NCI-H2171 (cell line): ENCODE results near the gene BAIAP3.
"Not testable (repeated sequence)": the region's sequence is repeated elsewhere in the genome, so short reads cannot be mapped to it uniquely, and the experiment has no call there.

Source experiments
- DNase-seq: peaks from one replicate; lab custom pipeline; 2025; lab: John Stamatoyannopoulos, UW

The BAIAP3 gene, protein sequence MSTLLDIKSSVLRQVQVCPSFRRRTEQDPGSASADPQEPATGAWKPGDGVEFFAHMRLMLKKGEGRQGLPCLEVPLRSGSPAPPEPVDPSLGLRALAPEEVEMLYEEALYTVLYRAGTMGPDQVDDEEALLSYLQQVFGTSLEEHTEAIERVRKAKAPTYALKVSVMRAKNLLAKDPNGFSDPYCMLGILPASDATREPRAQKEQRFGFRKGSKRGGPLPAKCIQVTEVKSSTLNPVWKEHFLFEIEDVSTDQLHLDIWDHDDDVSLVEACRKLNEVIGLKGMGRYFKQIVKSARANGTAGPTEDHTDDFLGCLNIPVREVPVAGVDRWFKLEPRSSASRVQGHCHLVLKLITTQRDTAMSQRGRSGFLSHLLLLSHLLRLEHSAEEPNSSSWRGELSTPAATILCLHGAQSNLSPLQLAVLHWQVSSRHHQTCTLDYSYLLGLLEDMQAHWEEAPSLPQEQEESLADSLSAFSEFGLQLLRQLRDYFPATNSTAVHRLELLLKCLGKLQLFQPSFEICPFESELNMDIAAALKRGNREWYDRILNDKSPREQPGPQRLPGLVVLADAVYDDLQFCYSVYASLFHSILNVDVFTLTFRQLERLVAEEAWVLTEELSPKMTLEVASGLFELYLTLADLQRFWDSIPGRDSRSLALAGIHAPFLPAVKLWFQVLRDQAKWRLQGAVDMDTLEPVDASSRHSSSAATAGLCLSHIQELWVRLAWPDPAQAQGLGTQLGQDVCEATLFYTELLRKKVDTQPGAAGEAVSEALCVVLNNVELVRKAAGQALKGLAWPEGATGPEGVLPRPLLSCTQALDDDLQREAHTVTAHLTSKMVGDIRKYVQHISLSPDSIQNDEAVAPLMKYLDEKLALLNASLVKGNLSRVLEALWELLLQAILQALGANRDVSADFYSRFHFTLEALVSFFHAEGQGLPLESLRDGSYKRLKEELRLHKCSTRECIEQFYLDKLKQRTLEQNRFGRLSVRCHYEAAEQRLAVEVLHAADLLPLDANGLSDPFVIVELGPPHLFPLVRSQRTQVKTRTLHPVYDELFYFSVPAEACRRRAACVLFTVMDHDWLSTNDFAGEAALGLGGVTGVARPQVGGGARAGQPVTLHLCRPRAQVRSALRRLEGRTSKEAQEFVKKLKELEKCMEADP

DNA sequence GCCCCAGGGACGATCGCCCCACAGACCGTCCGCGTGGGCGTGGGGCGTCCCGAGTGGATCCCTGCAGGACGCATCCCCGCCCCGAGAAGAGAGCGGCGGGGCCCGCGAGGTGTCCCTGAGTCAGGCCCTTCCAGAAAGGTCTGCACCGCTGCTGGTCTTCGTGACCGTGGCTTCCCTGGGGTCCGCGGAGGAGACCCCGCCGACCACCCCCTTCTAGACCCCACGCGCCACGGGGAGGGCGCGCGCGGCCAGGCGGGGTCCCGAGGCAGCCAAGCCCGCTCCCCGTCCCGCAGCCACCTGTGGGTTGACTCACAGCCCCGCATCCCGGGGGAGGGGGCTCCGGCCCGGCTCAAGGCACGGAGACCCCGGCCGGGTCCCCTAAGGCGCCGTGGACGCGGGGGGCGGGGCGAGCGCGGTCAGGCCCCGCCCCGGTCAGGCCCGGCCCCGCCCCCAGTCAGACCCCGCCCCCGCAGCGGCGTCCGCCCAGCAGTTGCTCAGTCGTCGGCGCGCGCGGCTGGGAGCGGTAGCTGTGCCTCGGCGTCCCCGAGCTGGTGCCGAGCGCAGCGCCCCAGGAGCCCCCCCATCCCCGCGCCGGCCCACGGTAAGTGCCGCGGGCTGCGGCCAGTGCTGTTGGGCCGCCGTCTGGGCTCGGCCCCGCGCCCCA lies at the start of gene BAIAP3:
TSS of gene BAIAP3 (plus strand) at position 497 of the 664 bp plus-strand sequence. CDS start 4,905 bp downstream, outside the sequence.
- peak; percentile 15 for DNase-seq

DNA sequence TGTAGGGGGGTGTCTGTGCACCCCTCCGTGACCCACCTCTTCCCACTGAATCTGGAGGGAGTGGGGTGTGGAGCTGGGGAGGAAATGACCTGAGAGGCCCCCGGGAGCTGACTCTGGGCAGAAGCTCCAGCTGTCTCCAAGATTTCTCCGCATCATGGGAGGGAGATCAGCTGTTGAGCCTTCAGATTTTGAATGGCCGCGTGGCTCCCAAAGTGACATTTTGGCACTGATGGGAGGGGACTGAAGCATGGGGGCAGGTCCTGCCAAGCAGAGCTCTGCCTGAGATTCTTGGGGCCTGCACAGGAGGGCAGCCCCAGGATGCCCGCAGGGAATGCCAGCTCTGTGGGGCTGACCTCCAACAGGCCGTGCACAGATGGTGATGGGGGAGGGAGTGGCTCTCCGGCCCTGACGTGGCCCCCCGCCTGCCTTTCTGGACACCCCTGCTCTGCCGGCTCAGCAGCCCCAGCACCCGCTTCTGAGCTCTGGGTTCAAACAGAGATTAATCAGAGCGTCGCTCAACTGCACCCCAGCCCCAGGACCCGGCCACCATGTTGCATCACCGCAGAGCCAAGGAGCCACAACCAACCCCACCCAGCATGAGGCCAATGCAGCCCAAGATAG lies 49.3 kb upstream of the BAIAP3 start:
- DNase-seq: no peak

DNA sequence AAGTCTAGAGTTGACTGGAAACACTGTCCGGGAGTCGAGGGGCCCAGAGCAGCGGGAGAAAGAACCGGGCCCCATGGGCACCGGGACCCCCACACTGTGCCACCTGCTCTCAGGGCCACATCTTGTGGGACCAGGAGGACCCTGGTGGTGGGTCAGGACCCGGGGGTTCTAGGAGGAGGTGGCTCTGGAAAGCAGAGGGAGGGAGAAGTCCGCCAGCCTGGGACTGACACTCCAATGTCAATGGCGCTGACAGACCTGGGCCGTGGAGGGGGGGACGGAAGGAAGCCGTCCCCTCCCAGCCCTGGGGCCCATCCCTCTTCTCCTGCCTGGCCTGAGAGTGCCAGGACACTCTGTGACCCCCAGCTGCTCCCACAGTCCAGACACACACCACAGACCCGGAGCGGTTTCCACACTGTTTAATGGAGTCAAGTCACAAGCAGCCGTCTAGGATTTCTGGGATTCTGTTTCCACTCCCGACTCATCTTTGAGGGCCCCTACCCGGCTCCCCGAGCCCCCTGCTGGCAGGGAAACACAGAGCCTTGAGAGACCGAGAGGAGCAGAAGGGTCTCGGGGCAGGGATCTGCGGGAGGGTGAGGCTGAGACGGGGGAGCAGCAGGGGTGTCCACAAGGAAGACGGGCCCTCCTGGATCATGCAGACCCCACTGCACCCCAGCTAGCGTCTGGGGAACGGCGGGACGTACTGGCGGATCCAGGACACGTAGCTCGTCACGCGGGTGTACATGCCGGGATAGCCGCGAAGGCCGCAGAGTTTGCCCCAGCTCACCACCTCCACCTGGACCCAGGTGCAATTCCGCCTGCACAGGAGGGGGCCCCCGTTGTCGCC lies 47.6 kb upstream of the BAIAP3 start:
- no peak for DNase-seq

DNA sequence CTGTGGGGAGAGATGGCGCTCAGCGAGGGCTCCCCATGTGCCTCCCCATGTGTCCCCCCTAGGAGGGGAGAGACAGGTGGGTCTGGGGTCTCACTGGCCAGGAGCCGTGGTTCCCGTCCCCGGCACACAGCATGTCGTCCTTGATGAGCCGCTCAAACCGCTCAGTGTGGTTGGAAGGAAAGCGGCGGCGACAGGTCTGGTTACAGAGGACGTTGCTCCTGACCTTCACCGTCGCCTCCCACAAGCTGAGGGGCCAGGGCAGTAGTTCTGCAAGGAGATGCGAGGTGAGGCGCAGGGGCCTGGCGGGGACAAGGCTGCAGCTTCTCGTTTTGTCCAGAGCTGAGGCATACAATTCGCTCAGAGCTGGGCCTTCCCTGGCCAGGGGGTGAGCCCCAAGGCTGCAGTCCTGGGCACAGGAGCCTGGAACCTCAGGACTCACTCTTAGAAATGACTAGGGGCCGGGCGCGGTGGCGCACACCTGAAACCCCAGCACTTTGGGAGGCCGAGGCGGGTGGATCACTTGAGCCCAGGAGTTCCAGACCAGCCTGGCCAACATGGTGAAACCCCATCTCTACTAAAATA lies 46.8 kb upstream of the BAIAP3 start:
- DNase-seq: no peak

DNA sequence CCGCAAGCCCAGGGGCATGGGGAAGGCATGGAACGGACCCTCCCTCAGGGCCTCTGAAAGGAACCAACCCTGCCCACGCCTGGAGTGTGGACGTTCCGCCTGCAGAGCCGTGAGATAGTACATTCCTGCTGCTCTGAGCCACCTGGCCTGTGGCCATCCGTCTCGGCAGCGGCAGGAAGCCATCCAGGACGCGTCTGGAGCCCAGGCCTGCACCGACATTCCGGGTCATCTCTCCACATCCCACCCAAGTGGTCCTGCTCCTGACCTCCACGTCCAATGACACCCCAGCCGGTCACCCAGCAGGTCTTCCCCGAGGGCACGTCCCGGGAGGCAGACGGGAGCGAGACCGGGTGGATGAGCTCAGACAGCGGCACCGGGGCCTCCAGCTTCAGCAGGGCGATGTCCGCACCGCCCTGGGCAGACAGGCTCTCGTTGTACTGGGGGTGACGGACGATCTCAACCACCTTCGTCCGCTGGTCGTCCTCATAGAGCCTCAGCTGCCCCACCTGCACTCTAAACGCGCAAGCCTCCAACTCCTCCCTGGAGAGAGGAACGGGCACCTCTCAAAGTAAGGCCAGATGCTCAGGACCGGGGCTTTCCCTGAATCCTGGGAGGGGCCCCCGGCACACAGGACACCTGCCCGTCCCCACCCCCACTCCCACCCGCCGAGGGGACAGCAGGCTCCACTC lies 45.3 kb upstream of the BAIAP3 start:
- DNase-seq: no peak

DNA sequence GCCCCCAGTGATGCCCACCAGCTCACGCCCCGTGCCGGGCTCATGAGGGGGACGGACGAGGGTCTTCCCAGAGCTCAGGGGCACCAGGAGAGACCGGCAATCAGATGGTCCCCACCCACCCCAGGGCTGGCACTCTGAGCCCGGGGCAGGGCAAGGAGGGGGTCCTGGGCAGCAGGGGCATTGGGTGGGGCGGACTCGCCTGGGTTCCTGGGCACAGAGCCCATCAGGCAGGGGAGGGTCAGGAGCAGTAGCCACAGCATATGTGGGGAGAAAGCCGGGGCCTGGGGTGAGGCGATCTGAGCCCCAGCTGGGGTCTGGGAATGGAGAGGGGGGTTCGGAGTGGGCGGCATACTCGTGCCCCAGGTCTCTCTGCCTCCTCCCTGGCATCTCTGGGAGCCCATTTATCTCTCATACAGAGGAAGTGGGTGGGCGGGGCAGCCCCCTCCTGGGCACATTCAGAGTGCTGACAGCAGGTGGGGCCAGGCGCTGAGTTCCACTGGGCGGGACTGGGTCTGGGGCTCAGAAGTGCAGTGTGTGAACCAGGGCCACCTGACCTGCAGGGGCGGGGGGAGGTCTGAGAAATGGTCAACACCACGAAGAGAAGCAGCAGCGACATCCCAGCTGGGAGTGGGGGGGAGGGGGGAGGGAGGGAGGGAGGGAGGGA lies 44.5 kb upstream of the BAIAP3 start:
- DNase-seq: no peak

DNA sequence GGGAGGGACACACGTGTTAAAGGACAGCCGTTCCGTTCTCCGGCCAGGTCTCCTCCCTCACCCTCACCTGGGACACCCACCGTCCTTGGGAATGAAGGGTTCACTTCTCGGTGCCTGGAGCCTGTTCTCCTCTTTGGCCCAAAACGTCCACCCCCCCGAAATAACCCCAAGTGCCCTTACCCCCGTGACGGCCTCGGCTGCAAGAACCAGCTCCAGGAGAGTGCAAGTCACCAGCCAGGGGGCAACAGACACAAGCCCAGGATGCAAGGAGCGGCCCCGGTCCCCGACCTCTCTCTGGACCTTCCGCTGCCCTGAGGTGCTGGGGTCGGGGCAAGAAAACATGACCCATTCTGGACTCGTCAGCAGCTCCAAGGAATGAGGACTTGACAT lies 44.0 kb upstream of the BAIAP3 start:
- no peak for DNase-seq

DNA sequence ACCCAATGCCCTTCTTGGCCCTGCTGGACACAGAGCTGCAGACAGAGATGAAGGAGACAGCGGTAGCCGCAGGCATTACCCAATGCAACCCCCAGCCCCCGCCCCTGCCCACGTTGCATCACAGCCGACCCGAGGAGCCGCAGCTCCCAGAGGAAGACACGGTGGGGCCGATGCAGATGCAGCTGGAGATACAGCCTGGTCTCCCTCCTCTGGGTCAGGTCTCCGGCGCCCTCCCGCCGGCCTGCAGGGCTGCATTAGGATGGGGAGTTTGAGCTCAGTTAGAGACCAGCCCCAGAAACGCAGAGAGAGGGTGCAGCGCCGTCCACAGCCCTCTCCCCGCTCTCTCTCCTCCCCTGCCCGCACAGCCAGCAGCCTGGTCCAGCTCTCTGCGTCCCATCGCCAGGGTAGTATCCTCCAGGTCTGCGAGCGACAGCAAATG lies 43.4 kb upstream of the BAIAP3 start:
- no peak for DNase-seq

DNA sequence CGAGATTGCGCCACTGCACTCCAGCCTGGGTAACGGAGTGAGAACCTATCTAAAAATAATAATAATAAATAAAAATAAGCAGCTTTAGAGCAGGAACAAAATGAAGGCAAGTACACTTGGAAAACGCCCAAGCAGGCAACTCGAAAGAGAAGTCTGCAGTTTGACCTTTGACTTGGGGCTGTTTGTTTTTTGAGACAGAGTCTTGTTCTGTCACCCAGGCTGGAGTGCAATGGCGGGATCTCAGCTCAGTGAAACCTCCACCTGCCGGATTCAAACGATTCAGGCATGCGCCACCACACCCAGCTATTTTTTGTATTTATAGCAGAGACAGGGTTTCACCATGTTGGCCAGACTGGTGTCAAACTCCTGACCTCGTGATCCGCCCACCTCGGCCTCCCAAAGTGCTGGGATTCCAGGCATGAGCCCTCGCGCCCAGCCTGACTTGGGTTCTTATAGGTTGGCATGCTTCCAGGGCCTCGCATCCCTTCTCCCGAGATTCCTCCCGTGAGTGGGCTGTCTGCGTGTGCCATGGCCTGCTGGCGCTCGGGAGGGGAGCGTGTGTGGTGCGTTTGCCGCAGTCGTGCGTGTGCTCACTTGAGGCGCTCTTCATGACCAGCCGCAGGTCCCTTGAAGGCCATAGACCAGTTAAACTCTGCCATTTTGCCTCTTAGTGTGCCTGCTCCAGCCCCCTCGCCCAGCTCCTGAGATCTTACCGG lies 42.4 kb upstream of the BAIAP3 start:
- peak; percentile 54 for DNase-seq

DNA sequence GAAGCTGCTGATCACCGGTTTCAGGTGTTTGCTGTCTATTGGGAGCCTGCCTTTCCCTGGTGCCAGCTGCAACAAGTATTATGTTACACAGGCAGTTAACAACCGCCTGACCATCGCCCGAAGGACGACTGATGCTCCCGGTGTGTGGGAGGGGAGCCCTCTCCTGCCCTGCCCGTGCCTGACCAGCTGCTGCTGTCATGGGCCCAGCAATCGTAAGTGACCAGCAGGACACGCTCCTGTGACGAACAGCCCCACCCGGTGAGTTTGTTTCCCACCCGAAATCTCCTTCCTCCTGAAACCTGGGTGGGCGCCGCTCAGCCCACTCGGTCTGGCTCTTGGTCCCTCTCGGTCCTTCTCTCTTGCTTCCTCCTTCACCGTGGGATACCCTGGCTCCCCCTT lies 41.9 kb upstream of the BAIAP3 start:
- no peak for DNase-seq

DNA sequence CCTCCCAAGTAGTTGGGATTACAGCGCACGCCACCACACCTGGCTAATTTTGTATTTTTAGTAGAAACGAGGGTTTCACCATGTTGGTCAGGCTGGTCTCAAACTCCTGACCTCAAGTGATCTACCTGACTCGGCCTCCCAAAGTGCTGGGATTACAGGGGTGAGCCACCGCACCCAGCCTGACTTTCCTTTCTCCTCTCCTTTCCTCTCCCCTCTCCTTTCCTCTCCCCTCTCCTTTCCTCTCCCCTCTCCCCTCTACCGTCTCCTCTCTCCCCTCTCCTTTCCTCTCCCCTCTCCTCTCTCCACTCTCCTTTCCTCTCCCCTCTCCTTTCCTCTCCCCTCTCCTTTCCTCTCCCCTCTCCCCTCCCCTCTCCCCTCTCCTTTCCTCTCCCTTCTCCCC lies 41.2 kb upstream of the BAIAP3 start:
- DNase-seq: not testable (repeated sequence)

DNA sequence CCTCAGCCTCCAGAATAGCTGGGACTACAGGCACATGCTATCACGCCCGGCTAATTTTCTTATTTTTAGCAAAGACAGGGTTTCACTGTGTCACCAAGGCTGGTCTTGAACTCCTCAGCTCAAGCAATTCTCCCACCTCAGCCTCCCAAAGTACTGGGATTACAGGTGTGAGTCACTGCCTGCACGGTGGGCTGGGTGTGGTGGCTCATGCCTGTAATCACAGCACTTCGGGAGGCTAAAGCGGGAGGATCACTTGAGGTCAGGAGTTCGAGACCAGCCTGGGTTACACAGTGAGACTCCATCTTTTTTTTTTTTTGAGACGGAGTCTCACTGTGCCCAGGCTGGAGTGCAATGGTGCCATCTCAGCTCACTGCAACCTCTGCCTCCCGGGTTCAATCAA lies 40.6 kb upstream of the BAIAP3 start:
- DNase-seq: not testable (repeated sequence)

DNA sequence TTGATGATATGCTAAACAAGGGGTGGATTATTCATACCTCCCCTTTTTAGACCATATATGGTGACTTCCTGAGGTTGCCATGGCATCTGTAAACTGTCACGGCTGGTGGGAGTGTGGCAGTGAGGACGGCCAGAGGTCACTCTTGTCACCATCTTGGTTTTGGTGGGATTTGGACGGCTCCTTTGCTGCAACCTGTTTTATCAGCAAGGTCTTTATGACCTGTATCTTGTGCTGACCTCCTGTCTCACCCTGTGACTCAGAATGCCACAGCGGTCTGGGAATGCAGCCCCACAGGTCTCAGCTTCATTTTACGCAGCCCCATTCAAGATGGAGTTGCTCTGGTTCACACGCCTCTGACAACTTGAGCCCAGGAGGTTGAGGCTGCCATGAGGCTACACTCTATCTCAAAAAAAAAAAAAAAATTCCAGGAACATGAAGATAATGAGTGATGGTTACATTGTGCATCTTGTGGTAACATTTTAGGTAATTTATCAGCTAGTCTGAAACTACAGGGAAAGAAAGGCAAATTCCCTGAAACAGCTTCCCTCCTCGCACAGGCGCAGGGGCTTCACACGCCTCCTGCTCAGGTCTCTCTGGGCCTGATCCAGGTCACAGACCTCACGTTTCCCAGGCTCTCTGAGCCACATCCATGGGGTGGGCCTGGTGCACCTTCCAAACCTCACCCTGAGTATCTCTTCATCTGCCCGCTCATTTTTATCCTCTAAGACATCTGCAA lies 39.4 kb upstream of the BAIAP3 start:
- no peak for DNase-seq

DNA sequence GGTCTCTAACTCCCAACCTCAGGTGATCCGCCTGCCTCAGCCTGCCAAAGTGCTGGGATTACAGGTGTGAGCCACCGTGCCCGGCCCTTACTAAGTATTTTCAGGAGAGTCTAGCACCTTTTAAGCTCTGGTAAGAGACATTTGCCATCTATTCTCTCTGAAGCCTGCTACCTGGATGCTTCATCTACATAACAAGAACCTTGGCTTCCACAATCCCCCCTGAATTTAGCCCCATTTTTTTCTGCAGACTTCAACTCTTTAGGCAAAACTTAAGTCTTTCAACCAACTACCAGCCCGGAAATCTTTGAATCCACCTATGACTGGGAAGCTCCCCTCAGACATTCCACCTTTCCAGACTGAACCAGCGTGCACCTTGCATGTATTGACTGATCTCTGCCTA lies 38.0 kb upstream of the BAIAP3 start:
- DNase-seq: no peak

DNA sequence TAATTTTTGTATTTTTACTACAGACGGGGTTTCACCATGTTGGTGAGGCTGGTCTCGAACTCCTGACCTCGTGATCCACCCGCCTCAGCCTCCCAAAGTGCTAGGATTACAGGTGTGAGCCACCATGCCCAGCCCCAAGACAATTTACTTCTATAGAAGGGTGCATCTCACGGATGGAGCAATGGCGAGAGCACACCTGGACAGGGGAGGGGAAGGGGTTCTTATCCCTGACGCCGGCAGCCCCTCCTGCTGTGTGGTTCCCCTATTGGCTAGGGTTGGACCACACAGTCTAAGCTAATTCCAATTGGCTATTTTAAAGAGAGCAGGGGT lies 36.8 kb upstream of the BAIAP3 start:
- not testable (repeated sequence) for DNase-seq

DNA sequence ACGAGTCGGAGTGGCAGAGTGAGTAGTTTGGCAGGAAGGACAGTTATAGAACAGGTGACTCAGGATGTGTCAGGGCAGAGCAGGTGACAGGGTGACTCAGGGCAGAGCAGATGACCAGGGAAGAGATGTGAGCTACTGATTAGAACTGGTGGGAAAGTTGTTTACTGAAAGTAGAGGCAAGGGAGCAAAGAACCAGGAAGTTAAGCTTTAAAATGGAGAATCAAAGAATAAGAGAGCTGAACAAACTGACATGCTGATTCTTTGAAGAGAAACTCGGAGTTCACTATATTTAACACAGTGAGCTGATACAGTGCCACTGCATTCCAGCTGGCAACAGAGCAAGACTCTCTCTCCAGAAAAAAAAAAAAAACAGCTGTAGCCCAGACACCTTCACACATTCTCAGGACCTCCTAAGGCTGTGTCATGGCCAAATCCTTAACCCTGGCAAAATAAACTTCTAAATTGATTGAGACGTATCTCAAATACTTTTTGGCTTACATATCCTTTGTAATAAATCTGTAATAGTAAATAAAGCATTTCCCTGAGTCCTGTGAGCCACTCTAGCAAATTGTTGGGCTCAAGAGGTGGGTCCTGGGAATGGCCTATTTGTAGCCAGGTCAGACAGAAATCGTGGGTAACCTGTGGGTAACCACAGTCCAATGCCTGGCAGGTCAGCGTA lies 36.3 kb upstream of the BAIAP3 start:
- DNase-seq: no peak

DNA sequence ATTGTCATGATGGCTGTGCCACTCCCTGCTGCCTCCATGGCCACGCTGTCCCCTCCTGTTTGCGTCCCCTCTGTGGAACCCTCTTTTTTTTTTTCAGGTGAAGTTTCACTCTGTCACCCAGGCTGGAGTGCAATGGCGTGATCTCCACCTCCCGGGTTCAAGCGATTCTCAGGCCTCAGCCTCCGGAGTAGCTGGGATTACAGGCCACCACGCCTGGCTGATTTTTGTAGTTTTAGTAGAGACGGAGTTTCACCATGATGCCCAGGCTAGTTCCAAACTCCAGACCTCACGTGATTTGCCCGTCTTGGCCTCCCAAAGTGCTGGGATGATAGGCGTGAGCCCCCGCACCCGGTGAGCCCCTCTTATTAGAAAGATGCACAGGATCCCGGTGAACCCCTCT lies 35.0 kb upstream of the BAIAP3 start:
- no peak for DNase-seq
